Urothelium cell line (cell line): Measurements from ENCODE around the gene POLR1E.

ENCODE experiments used
- DNase-seq: peaks from one replicate; pipeline ENCODE4 v3.0.0; 2011; ENCODE audit warnings: low spot score, mixed read lengths
- FAIRE-seq: peaks from 2 replicates; lab custom pipeline; 2011; peaks lifted over from hg19 to GRCh38; lab: Jason Lieb, UNC

POLR1E gene

GRCh38 chr9:37528652-37529471 lies 43.1 kb downstream of the POLR1E start:
- peak; percentile 24 for DNase-seq
- no peak for FAIRE-seq

GRCh38 chr9:37531699-37532098 lies 46.0 kb downstream of the POLR1E start:
- FAIRE-seq = no peak
- no peak for DNase-seq

DNA sequence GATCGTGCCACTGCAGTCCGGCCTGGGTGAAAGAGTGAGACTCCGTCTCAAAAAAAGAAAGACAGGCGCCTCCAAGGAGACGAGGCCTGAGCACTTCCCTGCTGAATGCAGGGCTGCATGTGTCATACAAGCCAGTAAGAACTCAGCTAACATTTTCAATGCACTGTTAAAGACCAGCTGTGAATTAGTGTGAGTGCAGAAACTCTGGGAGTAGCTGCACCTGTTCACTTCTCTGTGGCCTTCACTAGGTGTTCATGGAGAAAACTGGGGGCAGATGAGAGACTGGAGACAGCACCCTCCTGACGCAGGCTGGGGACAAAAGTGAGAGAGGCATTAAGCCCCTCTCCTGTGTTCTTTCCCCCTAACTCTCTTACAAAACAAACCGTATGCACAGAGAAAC lies 48.7 kb downstream of the POLR1E start:
- FAIRE-seq = no peak
- DNase-seq = no peak

DNA sequence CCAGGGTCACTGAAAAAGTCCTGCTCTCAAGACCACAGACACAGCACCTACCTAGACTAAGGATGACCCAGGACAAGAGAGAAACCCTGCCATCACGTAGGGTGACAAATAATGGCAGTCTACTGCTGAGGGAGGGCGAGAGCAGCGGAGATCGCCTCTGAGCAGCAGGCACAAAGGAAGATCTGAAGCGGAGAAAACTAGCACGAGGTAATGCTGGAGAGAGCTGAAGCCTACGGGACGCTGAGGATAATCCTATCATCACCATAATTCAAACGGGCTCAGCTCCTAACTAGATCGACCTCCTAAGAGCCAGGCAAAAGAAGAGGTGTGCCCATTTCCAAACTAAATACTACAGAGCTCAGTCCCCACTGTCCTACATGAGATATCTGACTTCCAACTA lies 49.2 kb downstream of the POLR1E start:
- FAIRE-seq = no peak
- DNase-seq = no peak

DNA sequence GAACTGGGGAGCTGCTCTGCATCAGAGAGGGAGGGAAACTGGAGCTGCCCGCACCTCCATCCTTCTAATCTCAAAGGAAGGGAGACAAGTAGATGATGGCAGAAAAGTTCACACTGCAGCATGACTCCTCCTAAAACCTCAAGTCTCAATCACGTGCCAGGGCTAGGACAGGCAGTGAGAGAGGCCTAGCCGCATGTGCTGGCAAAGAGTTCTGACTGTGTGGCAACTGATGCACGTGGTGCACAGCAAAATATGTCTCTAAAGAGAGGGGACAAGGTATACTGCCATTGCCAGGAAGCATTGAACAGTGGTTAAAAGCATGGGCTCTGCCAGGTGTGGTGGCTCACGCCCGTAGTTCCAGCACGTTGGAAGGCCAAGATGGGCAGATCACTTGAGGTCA lies 52.4 kb downstream of the POLR1E start:
- DNase-seq (no peak), FAIRE-seq (no peak)

DNA sequence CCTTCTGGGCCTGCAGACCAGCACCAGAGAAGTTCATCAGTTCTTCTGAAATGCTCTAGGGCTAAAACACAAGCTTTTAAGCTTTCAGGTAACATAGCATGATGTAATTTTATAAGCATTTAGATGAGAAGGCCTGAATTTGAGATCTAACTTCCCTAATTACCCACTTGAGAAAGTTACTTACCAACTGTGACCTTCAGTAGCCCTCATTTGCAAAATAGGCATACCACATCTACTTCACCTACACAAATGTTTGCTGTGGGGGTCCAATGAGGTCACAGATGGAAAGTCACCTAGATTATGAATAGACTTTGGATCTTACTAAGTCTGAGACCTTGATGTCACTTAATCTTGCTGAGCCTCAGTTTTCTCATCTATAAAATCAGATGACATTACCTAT lies 53.9 kb downstream of the POLR1E start:
- FAIRE-seq = no peak
- no peak for DNase-seq

- FAIRE-seq (no peak), DNase-seq (no peak)
Observed at GRCh38 chr9:37540634-37541033, 54.9 kb downstream of the POLR1E start.

GRCh38 chr9:37541465-37541864 lies 55.7 kb downstream of the POLR1E start:
- peak; percentile 37 for FAIRE-seq
- DNase-seq = no peak

GRCh38 chr9:37542488-37542887 lies 56.7 kb downstream of the POLR1E start:
- FAIRE-seq (no peak), DNase-seq (no peak)

DNA sequence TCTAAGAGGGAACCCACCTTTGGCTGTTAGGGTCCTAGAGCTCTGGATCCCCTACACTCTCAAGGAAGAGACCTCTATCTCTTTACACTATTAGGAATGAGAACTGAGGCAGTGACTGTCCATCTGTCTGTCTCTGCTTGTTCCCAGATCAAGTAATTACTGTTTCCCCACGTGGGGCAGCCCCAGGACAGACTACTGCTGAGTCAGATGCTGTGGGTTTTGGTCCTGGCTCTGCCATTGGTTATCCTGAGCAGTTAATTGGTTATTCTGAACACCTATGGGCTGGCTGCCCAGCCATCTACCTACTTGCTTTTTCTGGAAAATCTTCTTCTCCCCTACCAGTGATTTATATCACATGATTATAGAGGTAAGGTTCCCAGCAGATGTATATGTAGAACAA lies 57.1 kb downstream of the POLR1E start:
- no peak for FAIRE-seq

DNA sequence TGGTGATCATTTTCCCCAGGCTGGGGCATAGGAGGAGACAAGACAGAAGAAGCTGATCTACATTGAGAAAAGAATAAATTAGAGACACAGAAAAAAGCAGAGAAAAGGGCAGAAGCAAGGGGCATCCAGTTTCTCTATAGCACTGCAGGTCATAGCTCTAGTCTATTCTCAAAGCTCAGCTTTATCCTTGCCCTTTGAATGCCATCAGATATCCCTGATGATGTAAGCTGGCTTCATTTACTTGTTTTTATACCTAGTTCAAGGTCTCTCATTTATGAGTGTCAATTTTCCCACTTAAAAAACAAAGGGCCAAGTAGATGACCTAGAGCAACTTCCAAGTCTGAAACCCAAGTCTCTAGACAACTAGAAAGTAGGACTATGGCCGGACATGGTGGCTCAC lies 57.7 kb downstream of the POLR1E start:
- DNase-seq (no peak), FAIRE-seq (no peak)

More for the DNA sequence above, 57.1 kb downstream of the POLR1E start:
- DNase-seq = no peak

- no peak for FAIRE-seq
- DNase-seq = no peak
Observed at GRCh38 chr9:37547328-37547878, 61.7 kb downstream of the POLR1E start.

- DNase-seq = no peak
- FAIRE-seq = no peak
Observed at GRCh38 chr9:37549527-37549926, 63.8 kb downstream of the POLR1E start.

DNA sequence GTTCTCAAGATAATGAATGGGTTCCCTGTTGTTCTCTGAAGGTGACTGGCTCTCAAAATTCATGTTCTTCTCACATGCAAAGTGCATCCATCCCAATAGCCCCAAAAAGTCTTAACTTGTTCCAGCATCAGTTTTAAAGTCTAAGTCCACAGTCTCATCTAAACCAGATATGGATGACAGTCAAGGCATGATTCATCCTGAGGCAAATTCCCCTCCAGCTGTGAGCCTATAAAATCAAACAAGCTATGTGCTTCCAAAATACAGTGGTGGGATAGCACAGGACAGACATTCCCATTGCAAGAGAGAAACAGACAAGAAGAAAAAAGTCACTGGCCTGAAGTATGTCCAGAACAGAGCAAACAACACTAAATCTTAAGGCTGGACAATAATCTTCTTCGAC lies 65.0 kb downstream of the POLR1E start:
- no peak for FAIRE-seq
- no peak for DNase-seq

GRCh38 chr9:37551468-37551867 lies 65.7 kb downstream of the POLR1E start:
- DNase-seq = no peak
- FAIRE-seq = no peak

GRCh38 chr9:37551888-37552287 lies 66.1 kb downstream of the POLR1E start:
- no peak for FAIRE-seq

More at GRCh38 chr9:37551888-37552287, 66.1 kb downstream of the POLR1E start:
- DNase-seq = no peak
